G401 (cell line): Measurements from ENCODE around the gene MOSPD3. TPM values are rescaled to one million over a fixed set of nuclear protein-coding genes. Genes with fewer than 3 reads are reported as not detected.
A peak's percentile ranks its signal among the peaks of the same experiment; 100 is the strongest.

ENCODE experiments used
- DNase-seq: peaks from one replicate; pipeline ENCODE4 v3.0.0-alpha.2; 2015; ENCODE audit warnings: low spot score
- in situ Hi-C: cut with HindIII; loops from 2 replicates; pipeline ENCODE4 v1.10.0; 2016; ENCODE audit warnings: low sequenced_read_pairs, mixed read lengths
- total RNA-seq: library from RNA; depleted of rRNA; stranded (reverse); fragments of >200 nt; shearing (Covaris generic); gene quantifications from 2 replicates; pipeline ENCODE4 v1.2.3, GENCODE V29; 2014

The MOSPD3 gene
- total RNA-seq, 1 experiment from 2014 or later: 52.9 TPM

DNA sequence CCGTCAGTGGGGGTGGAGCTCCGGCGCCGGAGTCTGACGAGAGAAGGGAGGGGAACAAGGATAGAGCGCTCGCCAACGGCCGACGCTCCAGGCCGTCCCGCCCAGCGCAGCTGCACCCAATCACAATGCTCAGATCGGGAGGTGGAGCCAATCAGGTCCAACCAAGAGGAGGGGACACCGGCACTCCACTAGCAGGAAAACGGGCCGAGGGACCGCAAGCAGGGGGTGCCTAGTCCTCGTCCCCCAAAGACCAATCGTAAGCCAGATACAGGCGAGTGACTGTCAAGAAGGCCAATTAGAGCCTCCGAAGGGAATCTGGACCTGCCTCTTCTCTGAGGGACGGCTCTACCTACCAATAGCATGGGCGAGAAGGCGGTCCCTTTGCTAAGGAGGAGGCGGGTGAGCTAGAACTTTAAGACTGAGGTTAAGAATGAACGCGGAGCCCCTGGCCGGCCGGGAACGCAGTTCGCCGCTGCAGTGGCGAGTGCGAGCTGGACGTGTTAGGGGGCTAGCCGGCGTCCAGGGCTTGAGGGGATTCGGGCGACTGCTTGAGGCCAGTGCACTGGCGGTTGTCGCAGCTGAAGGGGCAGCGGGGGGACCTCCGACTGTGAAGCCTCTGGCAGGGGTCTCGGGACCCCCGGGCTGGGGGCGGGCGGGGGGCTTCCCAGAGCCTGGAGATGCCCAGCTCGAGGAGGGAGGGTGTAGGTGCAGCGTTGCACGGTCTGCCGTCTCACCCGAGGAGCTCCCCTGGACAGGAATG lies 25.9 kb upstream of the MOSPD3 start, which contains the start of gene FBXO24:
Gene FBXO24, plus strand, starts transcription at position 63 of the 760 bp plus-strand sequence. Its CDS starts 298 bp downstream, at position 361.
- DNase-seq: peak; percentile 100
- in situ Hi-C loops: no loop called here

DNA sequence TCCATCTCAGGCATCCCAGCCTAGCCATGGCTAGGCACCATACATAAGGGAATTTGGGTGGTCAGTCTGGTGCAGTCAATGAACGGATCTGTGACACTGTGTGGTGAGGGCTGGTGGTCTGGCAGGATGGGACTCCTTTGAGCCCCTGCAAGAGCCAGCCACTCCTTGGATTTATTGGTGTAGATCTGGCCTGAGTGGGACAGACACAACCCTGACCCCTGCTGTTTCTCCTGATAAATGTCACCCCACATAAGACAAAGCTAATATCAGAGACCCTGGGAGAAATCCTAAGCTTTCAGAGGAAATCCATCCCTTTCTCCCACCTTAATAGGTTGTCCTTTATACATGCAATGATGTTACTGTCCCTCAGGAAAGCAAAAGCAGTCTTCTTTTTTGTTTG lies 23.9 kb upstream of the MOSPD3 start:
- in situ Hi-C loops: no loop called here
- DNase-seq: no peak

DNA sequence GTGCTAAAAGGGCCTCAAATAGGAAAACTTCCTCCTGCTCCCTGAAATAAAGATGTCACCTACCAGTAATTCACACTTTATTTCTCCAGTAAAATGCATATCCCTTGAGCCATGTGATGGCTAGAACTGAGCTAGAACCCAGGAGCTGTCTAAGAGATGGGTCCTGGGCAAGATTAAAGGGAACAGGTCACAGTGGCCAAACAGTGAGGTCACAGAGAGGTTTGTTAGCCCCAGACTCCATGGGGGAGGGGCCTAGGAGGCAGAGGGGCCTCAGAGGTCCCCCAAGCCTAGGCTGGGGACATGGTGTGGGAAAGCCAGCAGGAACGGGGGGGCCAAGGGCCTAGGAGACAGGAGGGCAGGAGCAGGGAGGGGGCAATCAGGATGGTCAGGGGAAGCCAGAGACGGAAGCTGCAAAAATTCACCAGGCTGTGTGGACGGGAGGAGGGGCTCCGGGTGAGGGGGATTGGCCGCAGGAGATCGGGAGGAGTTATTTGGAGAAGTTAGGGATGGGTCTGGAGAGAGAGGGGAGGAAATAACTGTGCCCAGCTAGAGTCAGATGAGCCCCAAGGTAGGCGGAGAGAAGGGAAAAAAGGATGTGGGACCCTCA lies 22.9 kb upstream of the MOSPD3 start:
- in situ Hi-C loops: no loop called here
- DNase-seq: no peak

DNA sequence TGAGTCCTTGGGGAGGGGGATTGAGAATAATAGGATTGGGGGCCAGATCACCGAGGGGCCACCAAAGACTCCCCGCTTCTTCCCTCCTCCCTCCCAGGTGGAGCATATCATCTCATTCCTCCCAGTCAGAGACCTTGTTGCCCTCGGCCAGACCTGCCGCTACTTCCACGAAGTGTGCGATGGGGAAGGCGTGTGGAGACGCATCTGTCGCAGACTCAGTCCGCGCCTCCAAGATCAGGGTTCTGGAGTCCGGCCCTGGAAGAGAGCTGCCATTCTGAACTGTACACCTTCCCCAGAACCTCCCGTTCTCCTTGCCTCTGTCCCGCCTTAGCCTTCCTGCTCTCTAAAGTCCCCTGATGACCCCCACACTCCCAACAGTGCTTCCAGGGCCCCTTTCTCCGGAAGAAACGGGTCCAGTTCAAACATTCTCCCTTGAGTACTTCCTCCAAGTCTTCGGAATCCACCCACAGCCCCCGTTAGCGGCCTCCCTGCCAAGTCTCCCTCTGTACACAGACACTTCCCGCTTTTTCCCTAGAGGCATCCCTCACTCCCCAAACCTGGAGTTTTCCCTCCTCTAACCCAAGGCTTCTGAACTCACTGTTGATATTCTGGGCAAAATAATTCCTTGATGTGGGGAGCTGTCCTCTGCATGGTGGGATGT lies 22.1 kb upstream of the MOSPD3 start:
- no peak for DNase-seq
- in situ Hi-C loops: no loop called here

DNA sequence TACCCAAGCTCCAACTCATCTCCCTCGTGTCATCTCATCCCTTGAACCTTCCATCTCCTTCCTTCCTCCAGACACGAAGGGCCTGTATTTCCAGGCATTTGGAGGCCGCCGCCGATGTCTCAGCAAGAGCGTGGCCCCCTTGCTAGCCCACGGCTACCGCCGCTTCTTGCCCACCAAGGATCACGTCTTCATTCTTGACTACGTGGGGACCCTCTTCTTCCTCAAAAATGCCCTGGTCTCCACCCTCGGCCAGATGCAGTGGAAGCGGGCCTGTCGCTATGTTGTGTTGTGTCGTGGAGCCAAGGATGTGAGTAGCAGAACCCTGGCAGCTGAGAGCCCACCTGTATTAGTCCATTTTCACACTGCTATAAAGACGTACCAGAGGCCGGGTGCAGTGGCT lies 20.7 kb upstream of the MOSPD3 start:
- no peak for DNase-seq
- in situ Hi-C loops: no loop called here

DNA sequence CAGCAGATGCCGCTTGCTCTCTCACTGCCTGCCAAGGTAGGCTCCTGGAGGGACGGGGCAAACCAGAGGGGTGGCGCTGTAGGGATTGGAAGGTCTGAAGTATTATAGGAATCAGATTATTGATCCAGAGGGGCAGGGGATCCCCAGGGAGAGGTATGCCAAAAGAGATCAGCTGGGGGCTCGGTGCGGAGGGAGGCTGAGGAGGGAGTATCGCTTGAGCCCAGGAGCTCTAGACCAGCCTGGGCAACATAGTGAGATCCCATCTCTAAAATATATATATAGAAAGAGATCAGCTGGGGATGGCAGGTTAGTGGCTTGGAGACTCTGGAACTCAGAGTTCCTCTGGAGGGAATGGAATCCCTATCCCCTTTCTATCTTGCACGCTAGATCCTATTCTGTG lies 17.2 kb upstream of the MOSPD3 start:
- no peak for DNase-seq
- in situ Hi-C loops: no loop called here

DNA sequence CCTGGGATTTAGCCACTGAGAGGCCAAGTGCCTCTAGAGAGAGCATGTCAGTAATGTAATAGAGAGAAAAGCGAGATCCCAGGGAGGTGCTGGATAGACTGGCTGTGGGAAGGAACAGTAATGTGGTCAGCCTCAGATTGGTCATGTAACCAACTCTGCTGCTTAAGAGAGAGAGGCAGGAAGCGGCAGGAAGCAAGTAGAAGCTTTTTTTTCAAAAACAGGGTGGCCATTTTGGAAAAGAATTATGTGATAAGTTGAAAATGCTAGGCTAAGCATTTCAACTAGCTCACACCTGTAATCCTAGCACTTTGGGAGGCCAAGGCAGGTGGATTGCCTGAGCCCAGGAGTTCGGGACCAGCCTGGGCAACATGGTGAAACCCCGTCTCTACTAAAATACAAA lies 13.9 kb upstream of the MOSPD3 start:
- no peak for DNase-seq
- in situ Hi-C loops: no loop called here

DNA sequence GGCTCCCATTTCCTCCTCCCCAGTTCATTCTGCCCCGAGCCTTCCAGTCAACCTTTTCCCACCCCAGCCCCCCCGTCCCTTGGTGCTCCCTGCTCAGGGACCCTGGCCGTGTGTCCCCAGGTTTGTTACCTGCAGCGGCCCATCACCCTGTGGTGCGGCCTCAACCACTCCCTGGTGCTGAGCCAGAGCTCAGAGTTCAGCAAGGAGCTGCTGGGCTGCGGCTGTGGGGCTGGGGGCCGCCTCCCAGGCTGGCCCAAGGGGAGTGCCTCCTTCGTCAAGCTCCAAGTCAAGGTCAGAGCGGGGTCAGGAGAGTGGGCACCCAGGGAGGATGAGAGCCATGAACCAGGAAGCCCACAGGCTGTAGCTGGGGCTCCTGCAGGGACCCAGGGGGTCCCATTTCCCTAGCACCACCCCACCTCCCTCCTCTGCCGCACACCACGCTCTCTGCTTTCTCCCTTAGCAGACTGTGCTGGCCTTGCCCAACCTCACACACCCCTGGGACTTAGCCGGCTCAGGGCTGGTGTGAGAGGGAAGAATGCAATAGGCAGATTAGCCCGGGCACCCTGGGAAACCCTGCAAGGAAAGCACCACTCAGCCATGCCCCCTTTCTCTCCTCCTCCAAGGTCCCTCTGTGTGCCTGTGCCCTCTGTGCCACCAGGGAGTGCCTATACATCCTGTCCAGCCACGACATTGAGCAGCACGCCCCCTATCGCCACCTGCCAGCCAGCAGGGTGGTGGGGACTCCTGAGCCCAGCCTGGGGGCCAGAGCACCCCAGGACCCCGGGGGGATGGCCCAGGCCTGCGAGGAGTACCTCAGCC lies 12.2 kb upstream of the MOSPD3 start:
- in situ Hi-C loops: no loop called here
- DNase-seq: no peak

DNA sequence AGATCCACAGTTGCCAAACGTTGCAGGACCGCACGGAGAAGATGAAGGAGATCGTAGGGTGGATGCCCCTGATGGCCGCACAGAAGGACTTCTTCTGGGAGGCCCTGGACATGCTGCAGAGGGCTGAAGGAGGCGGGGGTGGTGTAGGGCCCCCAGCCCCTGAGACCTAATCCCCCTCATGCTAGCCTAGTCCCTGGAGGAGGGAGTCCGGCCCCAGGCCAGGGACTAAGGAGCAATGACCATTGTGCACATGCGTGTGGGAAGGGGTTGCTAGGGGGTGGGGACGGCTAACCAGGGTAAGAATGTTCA lies 11.7 kb upstream of the MOSPD3 start:
- in situ Hi-C loops: no loop called here

DNA sequence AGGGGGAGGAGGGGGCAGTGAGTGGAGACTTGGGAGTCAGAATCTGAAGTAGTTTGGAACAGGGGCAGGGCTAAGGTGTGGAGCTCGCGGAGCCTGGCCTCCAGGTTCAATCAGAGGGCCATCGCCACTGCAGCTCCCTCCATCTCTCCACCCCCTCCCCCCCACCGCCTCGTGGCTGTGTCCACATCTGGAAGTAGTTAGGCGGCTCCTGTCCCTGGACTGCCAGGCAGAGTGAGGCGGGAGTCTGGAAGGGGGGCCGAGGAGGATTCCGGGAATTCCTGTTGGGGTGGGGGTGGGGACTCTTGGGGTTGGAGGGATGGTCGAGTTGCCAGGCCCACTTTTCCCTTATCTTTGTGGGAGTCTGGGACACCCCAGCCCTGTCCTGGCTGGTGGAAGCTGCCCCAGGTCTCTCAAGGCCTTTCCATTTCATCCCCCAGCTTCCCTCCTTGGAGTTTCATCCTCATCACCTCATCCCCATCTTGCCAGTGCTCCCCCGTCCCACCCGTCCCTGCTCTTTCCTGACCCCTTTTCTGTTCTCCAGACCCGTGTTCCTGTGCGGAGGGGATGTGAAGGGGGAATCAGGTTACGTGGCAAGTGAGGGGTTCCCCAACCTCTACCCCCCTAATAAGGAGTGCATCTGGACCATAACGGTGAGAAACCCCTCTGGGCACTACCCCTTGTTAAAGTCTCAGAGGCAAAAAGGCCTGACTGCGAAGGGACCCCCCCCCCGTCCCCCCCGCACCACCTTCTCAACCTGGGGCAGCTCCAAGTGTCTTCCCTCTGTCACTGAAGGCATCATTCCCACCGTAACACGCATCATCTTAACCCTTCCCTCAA lies 9.2 kb upstream of the MOSPD3 start:
- DNase-seq: peak; percentile 27
- in situ Hi-C loops: no loop called here

More for the DNA sequence above, 11.7 kb upstream of the MOSPD3 start:
- no peak for DNase-seq

DNA sequence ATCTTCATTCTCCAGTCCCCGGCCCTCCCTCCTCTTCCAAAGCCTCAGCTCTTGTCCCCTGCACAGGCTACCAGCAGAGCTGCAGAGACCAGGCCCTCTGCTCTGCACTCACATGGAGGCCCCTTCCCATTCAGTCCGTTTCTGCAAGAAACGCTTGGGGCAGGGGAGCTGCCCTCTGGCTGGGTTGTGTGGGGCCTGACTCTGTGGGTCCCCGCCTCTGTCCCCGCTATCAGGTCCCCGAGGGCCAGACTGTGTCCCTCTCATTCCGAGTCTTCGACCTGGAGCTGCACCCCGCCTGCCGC lies 8.7 kb upstream of the MOSPD3 start:
- in situ Hi-C loops: no loop called here
- peak; percentile 47 for DNase-seq

DNA sequence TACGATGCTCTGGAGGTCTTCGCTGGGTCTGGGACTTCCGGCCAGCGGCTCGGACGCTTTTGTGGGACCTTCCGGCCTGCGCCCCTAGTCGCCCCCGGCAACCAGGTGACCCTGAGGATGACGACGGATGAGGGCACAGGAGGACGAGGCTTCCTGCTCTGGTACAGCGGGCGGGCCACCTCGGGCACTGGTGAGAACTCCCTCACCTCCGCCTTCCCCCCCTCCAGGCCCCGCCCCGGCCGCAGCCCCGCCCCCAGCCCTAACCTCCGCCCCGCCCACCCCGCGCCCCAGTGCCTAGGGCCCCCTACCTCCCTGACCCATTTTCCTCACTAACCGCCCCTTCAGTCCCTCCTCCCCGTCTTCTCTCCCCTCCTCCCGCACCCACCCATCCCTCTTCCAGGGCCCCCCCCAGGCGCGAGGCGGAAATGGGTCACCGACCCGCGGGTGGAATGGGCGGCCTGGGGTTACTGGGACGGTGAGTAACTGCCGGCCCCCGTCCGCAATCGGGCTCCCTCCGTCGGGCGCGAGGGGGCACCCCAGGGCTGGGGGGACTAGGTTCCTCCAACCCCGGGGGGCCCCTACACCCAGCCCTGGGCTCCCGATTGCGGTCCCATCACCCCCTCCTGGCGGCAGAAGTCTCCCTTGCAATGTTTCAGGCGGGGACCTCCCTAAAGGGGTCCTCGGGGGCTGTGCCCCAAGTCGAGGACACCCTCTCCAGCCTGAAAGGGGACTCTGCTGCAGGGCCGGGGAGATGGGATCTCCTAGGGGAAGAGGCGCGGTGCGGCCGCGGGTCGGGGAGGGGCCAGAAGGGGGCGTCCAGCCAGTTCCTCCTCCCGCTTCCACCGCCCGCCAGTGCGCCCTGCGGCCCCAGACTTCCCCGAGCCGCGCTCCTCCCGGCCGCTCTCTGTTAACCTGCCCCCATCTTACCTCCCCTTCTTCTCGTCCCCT lies 8.0 kb upstream of the MOSPD3 start:
- peak; percentile 75 for DNase-seq
- in situ Hi-C loops: no loop called here

DNA sequence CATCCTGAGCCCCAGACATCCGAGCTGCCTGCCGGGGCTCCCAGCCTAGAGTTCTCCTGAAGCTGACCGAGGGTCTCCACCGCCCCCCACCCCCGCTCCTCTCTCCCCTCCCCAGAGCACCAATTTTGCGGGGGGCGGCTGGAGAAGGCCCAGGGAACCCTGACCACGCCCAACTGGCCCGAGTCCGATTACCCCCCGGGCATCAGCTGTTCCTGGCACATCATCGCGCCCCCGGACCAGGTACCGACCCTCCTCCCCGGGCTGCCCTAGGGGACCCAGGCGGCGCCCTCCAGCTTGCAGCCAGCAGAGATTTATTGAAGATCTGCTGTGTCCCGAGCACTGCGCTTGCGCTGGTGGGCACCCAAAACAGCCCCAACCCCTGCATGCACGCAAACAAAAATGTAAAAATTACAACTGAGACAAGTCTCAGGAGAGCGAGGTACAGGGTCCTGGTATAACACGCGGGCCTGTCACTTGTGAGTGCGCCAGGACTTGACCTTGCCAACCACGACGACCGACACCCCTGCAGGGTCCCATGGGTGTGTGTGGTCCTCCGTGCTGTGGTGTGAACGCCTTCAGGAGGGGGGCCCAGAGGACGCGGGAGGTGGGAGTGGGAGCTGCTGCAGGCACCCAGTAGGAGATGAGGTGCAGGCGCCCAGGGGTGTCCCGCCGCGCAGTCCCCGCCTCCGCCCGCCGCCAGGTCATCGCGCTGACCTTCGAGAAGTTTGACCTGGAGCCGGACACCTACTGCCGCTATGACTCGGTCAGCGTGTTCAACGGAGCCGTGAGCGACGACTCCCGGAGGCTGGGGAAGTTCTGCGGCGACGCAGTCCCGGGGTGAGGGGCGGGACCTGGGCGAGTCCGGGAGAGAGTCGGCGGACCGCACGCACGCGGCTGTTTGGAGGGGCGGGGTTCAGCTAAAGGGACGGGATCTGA lies 7.1 kb upstream of the MOSPD3 start:
- DNase-seq: peak; percentile 24
- in situ Hi-C loops: no loop called here

DNA sequence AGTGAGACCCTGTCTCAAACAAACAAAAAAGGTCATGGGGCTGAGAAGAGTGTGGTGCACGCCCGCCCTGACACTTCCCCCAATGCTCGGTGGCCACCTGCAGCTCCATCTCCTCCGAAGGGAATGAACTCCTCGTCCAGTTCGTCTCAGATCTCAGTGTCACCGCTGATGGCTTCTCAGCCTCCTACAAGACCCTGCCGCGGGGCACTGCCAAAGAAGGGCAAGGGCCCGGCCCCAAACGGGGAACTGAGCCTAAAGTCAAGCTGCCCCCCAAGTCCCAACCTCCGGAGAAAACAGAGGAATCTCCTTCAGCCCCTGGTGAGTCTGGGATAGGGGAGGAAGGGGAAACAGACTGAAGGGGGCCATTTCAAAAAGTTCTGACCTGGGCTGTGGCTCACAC lies 6.0 kb upstream of the MOSPD3 start:
- in situ Hi-C loops: no loop called here

DNA sequence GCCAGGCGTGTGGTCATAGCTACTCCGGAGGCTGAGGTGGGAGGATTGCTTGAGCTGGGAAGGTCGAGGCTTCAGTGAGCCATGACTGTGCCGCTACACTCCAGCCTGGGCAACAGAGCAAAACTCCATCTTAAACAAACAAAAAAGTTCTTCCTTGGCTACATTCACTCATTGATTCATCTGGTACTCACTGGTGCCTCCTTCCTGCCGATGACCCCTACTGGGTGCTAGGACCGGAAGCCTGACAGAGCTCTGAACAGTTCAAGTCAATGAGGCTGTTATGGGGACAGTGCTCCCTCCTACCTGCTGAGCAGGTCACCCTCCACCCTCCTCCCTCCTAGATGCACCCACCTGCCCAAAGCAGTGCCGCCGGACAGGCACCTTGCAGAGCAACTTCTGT lies 5.2 kb upstream of the MOSPD3 start:
- in situ Hi-C loops: no loop called here
- DNase-seq: no peak

More for the DNA sequence above, 6.0 kb upstream of the MOSPD3 start:
- no peak for DNase-seq

DNA sequence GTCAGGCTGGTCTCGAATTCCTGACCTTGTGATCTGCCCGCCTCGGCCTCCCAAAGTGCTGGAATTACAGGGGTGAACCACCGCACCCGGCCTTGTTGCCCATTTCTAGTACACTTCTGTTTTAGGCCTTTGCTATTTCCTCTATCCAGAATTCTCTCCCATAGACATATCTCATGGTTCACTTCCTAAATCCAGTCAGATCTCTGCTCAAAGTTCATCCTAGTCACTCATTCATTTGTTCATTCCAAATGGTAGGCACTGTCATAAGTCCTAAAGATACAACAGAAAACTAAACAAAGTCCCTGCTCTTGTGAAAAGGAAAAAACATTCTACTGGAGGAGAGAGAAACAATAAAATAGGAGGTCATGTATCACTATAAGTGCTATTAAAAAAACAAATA lies 2.4 kb upstream of the MOSPD3 start:
- DNase-seq: no peak
- in situ Hi-C loops: no loop called here

DNA sequence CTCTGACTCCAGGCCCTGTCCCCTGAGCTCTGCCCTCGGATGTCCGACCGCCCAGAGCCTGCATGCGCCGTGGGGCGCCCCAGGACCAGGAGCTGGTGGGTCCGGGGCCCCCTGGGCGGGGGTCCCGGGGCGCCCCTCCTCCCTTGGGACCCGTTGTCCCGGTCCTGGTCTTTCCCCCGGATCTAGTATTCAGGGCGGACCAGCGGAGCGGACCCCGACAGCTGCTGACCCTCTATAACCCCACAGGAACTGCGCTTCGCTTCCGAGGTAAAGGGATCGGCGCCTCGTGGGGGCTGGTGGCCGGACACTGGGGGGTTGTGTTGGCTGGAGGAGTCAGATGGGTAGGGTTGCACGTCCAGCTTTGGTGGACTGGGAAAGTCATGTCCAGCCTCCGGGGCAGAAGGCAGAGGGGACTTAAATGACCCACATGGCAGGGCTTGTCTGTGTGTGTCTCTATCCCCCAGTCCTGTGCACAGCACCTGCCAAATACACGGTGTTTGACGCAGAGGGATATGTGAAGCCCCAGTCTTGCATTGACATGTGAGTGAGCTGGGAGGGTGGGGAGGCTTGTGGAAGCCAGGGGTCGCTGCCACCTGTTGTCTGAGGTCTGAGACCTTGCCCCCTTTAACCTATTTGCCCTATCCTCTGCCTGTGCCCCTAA lies 520 bp downstream of the MOSPD3 start:
- in situ Hi-C loops: no loop called here
- no peak for DNase-seq
